ENCODE measurements around the gene PLK4. TPM values are rescaled to one million over a fixed set of nuclear protein-coding genes. Genes with fewer than 3 reads are reported as not detected.

Gene PLK4
- total and polyA plus RNA-seq, 2 donors (not counting 1 experiment from before 2014, with no cell fraction given) = 1.2 to 4.3 TPM

DNA sequence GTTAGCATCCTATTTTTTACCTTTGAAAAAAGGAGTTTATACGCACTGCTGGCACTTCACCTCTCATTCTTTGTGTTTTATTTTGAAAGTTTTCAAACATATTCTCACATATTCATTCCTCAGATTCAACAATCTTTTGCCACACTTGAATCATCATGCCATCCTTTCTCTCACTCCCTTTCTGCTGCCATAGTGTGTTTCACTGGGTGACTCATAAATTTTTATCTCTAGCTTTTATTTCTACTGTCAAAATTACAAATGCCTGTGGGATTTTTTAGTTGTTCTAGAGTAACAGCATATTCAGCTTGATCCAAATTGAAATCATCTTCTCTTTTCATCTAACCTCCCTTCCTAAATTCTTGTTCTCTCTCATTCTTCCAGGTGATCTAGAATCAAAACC is 56.3 kb downstream of the PLK4 start:
- no peak overlapping the region for H3K4me3 Mint-ChIP-seq
- intact Hi-C loops (cut with micrococcal nuclease) = no loop called here
- H3K9me3 ChIP-seq (ENCODE audit: control extremely low read depth in 1 of 3, control insufficient read depth in 2 of 3, insufficient read depth in 1 of 3, low read length in 2 of 3) = no peaks in the 10 kb centered on the region
- no peak overlapping the region for H3K27ac Mint-ChIP-seq
- no peaks in the 10 kb centered on the region for H4K20me1 ChIP-seq (ENCODE audit: control insufficient read depth, insufficient read depth, low read length, poor library complexity, severe bottlenecking)
- ATAC-seq (ENCODE audit: low read depth) = no peak
- ChIA-PET CTCF (no interaction called here), POLR2A (no interaction called here)
- no peaks in the 10 kb centered on the region for H3K27me3 ChIP-seq (replicated peaks in 1 of 4; ENCODE audit: control extremely low read depth in 1 of 4, control insufficient read depth in 3 of 4, insufficient read depth in 4 of 4, low read length in 3 of 4)
- no peaks in the 10 kb centered on the region for H3K9me3 Mint-ChIP-seq (ENCODE audit: insufficient read depth)
- H3K36me3 ChIP-seq (replicated peaks in 1 of 2; ENCODE audit: control extremely low read depth in 1 of 2, control insufficient read depth in 1 of 2, extremely low read depth in 1 of 2, insufficient read depth in 2 of 2, low read length in 1 of 2) = peaks cover 4% of the 10 kb centered on the region in 2 experiments
- no CpG with 5 or more reads among the region's 1 CpG for WGBS (ENCODE audit: insufficient coverage)
- no peaks in the 10 kb centered on the region for H3K4me1 ChIP-seq (ENCODE audit: control insufficient read depth in 2 of 2, insufficient read depth in 2 of 2, low read length in 2 of 2)
- no peak overlapping the region for H3K27ac ChIP-seq (ENCODE audit: low read length in 2 of 2)
- H3K79me2 ChIP-seq (ENCODE audit: control insufficient read depth, insufficient read depth, low read length) = no peaks in the 10 kb centered on the region
- no peak overlapping the region for H3K4me3 ChIP-seq (ENCODE audit: control extremely low read depth in 1 of 5, extremely low read depth in 1 of 5, insufficient read depth in 1 of 5, low read depth in 2 of 5, low read length in 4 of 5)
- no peaks in the 10 kb centered on the region for H3K27me3 Mint-ChIP-seq
- no peak for DNase-seq
- H3K4me2 ChIP-seq (replicated peaks; ENCODE audit: low read depth, low read length, poor library complexity, severe bottlenecking) = no peak overlapping the region
- no peaks in the 10 kb centered on the region for H3K4me1 Mint-ChIP-seq
- H2AFZ ChIP-seq (ENCODE audit: insufficient read depth, low read depth, low read length, poor library complexity, severe bottlenecking) = no peak overlapping the region
- H3K9ac ChIP-seq (ENCODE audit: low read length) = no peak overlapping the region
- TF ChIP-seq, protein P1, sequence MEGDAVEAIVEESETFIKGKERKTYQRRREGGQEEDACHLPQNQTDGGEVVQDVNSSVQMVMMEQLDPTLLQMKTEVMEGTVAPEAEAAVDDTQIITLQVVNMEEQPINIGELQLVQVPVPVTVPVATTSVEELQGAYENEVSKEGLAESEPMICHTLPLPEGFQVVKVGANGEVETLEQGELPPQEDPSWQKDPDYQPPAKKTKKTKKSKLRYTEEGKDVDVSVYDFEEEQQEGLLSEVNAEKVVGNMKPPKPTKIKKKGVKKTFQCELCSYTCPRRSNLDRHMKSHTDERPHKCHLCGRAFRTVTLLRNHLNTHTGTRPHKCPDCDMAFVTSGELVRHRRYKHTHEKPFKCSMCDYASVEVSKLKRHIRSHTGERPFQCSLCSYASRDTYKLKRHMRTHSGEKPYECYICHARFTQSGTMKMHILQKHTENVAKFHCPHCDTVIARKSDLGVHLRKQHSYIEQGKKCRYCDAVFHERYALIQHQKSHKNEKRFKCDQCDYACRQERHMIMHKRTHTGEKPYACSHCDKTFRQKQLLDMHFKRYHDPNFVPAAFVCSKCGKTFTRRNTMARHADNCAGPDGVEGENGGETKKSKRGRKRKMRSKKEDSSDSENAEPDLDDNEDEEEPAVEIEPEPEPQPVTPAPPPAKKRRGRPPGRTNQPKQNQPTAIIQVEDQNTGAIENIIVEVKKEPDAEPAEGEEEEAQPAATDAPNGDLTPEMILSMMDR (IDR thresholded peaks at IDR 0.05) = no peak
- TF ChIP-seq EZH2 (IDR thresholded peaks at IDR 0.05; ENCODE audit: borderline replicate concordance, insufficient read depth, low read depth, low read length, poor library complexity, severe bottlenecking) = no peak

Small RNAs within 50 kb of the gene (small RNA-seq; reads per million reads assigned to genes)
- gene RNU6-583P (ENCODE audit: insufficient read length, low read depth, low replicate concordance) = not detected

Other genes starting within 250 kb of the PLK4 start
- not detected in 2 replicates for gene INTU, start 247.9 kb upstream of the PLK4 start, total RNA-seq
- not detected in 2 replicates for gene INTU, start 247.9 kb upstream of the PLK4 start, polyA plus RNA-seq
- not detected in 2 replicates for gene SLC25A31, start 150.5 kb upstream of the PLK4 start, total RNA-seq
- not detected in 2 replicates for gene SLC25A31, start 150.5 kb upstream of the PLK4 start, polyA plus RNA-seq
- gene HSPA4L, start 98.6 kb upstream of the PLK4 start, total RNA-seq = not detected in 2 replicates
- gene HSPA4L, start 98.6 kb upstream of the PLK4 start, polyA plus RNA-seq = not detected in 2 replicates
- 52.2 and 53.1 TPM in 2 replicates for gene MFSD8, start 84.3 kb downstream of the PLK4 start, total RNA-seq
- 18.4 and 27.2 TPM in 2 replicates for gene MFSD8, start 84.3 kb downstream of the PLK4 start, polyA plus RNA-seq
- gene ABHD18, start 84.5 kb downstream of the PLK4 start, total RNA-seq = 17.5 and 18.3 TPM in 2 replicates
- gene ABHD18, start 84.5 kb downstream of the PLK4 start, polyA plus RNA-seq = 6.3 and 7.1 TPM in 2 replicates
- gene LARP1B, start 180.4 kb downstream of the PLK4 start, total RNA-seq = 13.6 and 14.6 TPM in 2 replicates
- 4.5 and 9.1 TPM in 2 replicates for gene LARP1B, start 180.4 kb downstream of the PLK4 start, polyA plus RNA-seq